Ishikawa (cell line): ENCODE results near the gene OMA1.

Source experiments
- CEBPB ChIP-seq: IDR thresholded peaks from 2 replicates; pipeline ENCODE4 v1.6.1; 2012
- CREB1 ChIP-seq: IDR thresholded peaks from 2 replicates; pipeline ENCODE4 v1.6.1; 2012; ENCODE audit warnings: low read depth
- EGR1 ChIP-seq: IDR thresholded peaks from 2 replicates; pipeline ENCODE4 v1.6.1; 2012
- EP300 ChIP-seq: IDR thresholded peaks from 2 replicates; pipeline ENCODE4 v1.6.1; 2012; ENCODE audit warnings: borderline replicate concordance
- FOXM1 ChIP-seq: IDR thresholded peaks from 2 replicates; pipeline ENCODE4 v1.6.1; 2012; ENCODE audit warnings: low read depth, borderline replicate concordance
- NFIC ChIP-seq: IDR thresholded peaks from 2 replicates; pipeline ENCODE4 v1.6.1; 2012
- RAD21 ChIP-seq: IDR thresholded peaks from 2 replicates; pipeline ENCODE4 v1.6.1; 2012; ENCODE audit warnings: low read depth
- REST ChIP-seq: IDR thresholded peaks from 2 replicates; pipeline ENCODE4 v1.6.1; 2012; ENCODE audit warnings: low read depth, mild to moderate bottlenecking
- TAF1 ChIP-seq: IDR thresholded peaks from 2 replicates; pipeline ENCODE4 v1.6.1; 2012; ENCODE audit warnings: low read depth, mild to moderate bottlenecking
- TCF12 ChIP-seq: IDR thresholded peaks from 2 replicates; pipeline ENCODE4 v1.6.1; 2012; ENCODE audit warnings: low read depth
- TEAD4 ChIP-seq: IDR thresholded peaks from 2 replicates; pipeline ENCODE4 v1.6.1; 2012
- USF1 ChIP-seq: IDR thresholded peaks from 2 replicates; pipeline ENCODE4 v1.6.1; 2012
- YY1 ChIP-seq: IDR thresholded peaks from 2 replicates; pipeline ENCODE4 v1.6.1; 2012; ENCODE audit warnings: low read depth
- ZBTB7A ChIP-seq: IDR thresholded peaks from 2 replicates; pipeline ENCODE4 v1.6.1; 2012; ENCODE audit warnings: low read depth
- TF ChIP-seq, protein P1 (sequence below): IDR thresholded peaks from 2 replicates; pipeline ENCODE4 v1.6.1; 2012

OMA1 gene

DNA sequence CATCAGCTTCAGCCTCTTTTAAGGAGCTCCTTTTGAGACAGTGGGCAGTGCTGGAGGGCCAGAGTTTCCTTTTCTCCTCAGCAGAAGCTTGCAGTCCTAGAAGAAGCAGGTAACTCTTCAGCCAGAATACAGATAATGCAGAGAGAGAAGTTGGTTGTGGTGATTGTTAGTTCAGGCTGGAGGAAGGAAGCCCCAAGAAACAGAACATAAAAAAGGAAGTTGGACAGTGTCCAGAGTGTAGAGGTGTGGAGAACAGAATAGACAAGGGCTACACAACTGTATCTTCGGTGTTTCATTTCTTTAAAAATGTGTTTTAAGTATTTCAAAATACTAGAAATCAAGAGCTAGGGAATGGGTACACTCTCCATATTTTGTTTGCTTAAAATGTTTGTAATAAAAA, 37.0 kb upstream of the OMA1 start:
- TF ChIP-seq USF1 (no peak), TCF12 (no peak), EGR1 (no peak), CREB1 (no peak), ZBTB7A (no peak), TEAD4 (no peak)

GRCh38 chr1:58581641-58582040, 35.1 kb upstream of the OMA1 start:
- no peak for TF ChIP-seq ZBTB7A
- no peak for TF ChIP-seq TCF12
- TF ChIP-seq REST: no peak
- TF ChIP-seq EGR1: no peak
- no peak for TF ChIP-seq USF1
- TF ChIP-seq YY1: no peak
- no peak for TF ChIP-seq RAD21
- no peak for TF ChIP-seq CEBPB

DNA sequence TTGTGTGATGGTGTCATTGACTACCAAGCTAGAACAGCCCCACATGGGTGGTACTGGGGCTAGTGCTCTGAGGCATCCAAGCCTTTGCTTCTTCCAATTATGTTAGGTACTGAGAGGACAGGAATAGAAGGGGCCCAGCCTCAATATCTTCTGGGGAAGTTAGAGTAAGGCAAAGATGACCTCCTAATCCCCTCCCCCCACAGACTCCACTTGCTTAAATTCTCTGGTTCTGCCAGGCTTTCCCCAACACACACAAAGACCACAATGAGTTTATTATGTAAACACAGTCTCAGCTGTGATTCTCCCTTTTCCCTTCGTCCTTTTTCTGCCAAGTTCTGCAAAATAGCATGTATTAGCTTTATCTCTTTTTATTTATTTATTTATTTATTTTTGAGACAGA, 33.7 kb upstream of the OMA1 start:
- no peak for TF ChIP-seq TCF12

- no peak for TF ChIP-seq CREB1
- no peak for TF ChIP-seq EP300
- TF ChIP-seq ZBTB7A: no peak
These were observed 31.1 kb upstream of the OMA1 start for GRCh38 chr1:58577654-58578030.

DNA sequence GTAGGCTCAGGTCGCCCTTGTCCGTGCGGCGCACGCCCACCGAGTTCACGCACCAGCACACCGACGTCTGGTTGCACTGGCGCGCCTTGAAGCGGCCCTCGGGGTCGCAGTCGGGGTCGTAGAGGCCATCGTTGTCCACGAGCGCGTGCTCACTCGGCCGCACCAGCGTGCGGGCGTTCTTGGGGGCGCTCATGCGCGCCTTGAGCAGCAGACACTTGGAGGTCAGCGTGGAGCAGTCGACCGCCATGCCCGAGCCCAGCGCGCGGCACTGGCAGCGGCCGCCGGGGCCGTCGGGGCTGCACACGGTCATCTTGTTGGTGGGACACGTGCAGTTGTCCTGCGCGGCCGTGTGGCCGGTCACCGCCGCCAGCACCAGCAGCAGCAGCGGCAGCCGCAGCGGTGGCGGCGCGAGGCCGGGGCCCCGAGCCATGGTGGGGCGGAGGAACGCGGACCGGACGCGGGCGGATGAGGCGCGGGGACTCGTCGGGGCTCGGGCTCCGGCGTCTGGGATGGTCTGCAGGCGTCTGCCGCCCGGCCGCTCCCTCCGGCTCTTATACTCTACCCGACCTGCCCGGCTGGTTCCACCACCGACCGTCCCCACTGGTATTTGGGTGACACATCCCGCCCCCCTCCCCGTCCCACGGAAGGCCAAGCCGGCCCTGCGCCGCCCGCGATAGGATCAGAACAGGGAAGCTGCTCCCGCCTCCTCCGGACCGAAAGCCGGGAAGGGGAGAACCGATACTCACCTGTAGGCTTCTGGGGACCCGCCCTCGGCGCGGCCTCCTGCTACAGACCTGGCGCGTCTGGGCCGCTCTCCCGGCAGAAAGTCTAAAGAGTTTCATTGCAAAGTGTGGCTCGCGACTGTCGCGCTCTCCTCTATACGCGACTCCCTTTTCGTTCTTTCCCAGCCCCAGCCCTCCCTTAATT, 30.5 kb upstream of the OMA1 start, which contains the start of gene TACSTD2:
TACSTD2 (minus strand) TSS at position 526 of the 927 bp plus-strand sequence; CDS start at position 430, 96 bp downstream.
- peak; percentile 14; the same call in 1 of the 2 replicates for TF ChIP-seq CEBPB
- peak; percentile 3; the same call in 1 of the 2 replicates for TF ChIP-seq RAD21
- peak; percentile 62; the same call in 1 of the 2 replicates for TF ChIP-seq EP300
- TF ChIP-seq TAF1: peak; percentile 63; the same call in 1 of the 2 replicates
- no peak for TF ChIP-seq REST
- no peak for TF ChIP-seq CREB1
- TF ChIP-seq TEAD4: peak; percentile 74
- no peak for TF ChIP-seq ZBTB7A
- TF ChIP-seq TCF12: peak; percentile 76
- peak; percentile 15; the same call in 1 of the 2 replicates for TF ChIP-seq FOXM1
- TF ChIP-seq, protein P1, sequence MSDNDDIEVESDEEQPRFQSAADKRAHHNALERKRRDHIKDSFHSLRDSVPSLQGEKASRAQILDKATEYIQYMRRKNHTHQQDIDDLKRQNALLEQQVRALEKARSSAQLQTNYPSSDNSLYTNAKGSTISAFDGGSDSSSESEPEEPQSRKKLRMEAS: peak; percentile 48
- TF ChIP-seq USF1: no peak
- 0 out of 2 replicates have a peak, but pooled peaks have one; percentile 34 for TF ChIP-seq YY1
- TF ChIP-seq NFIC: peak; percentile 30

- TF ChIP-seq EGR1: no peak
- no peak for TF ChIP-seq FOXM1
- no peak for TF ChIP-seq REST
- no peak for TF ChIP-seq USF1
- no peak for TF ChIP-seq NFIC
- TF ChIP-seq YY1: no peak
- TF ChIP-seq, protein P1: no peak
- TF ChIP-seq RAD21: no peak
- TF ChIP-seq CEBPB: no peak
- TF ChIP-seq ZBTB7A: no peak
- TF ChIP-seq TAF1: no peak
- TF ChIP-seq TEAD4: no peak
- no peak for TF ChIP-seq EP300
- TF ChIP-seq TCF12: no peak
- no peak for TF ChIP-seq CREB1
These were observed 29.8 kb upstream of the OMA1 start for GRCh38 chr1:58576325-58576726.
